GM19025 (cell line): ENCODE results near the gene RUNX1.
"Not testable (repeated sequence)": the region's sequence is repeated elsewhere in the genome, so short reads cannot be mapped to it uniquely, and the experiment has no call there.

Source experiments
- ATAC-seq: cut with Tn5 transposase; IDR thresholded peaks from one replicate; pipeline ENCODE4 v1.9.1; 2021; ENCODE audit warnings: mild to moderate bottlenecking, low read depth, moderate library complexity; ENCODE audit not compliant: unreplicated experiment

Gene RUNX1

DNA sequence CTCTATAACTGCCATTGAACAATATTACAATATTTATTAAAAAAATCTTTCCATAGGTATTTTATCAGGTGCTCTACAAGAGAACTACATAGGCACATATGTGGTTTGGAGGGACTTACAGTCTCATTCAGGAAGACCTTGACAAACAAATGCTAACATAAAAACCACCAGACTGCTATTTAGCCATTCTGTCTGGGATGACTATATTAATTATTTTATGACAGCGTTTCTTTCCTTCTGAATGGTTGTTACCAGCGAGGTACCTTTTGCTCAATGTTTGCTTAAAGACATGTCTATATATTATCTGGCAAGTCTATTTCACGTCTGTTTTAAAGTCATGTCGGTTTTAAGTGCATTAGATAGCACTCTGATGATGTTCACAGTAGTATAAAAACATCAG lies 69.7 kb downstream of the RUNX1 start:
- ATAC-seq = no peak

DNA sequence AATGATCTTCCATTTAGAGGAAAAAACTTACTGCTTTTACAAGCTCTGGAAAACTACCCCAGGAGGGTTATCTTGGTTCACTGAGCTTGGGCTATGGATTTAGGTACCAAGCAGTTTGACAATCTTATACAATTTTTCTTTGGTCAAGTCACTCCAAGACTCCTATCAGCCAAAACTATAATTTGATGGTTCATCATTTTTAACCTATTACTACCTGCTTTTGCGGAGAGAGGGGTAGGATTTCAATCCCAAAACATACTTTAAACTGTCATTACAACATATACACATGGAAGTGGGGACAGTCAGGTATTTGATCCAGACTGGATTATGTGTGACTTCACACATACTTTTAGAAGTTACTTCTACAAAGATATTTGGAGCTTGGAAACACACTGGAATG lies 71.8 kb downstream of the RUNX1 start:
- ATAC-seq = no peak

GRCh38 chr21:34974162-34974981 lies 74.7 kb downstream of the RUNX1 start:
- peak; percentile 90 for ATAC-seq

DNA sequence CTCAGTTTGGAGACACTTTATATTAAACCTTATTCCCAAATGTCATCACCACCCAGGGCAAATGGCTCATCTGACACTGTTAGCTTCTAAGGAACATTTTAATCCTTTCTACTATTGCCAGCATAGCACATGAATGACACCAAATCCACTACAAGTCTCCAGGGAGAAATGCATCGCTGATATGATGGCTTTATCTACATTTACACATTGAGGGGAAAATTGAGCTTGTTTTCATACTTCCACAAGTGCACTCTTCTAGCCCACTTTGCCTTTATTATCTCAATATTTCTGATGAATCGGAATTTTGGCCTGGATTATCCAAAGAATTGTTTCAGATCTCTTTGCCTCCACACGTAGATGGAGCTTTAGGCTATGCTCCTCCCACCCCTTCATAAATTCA lies 75.4 kb downstream of the RUNX1 start:
- no peak for ATAC-seq

DNA sequence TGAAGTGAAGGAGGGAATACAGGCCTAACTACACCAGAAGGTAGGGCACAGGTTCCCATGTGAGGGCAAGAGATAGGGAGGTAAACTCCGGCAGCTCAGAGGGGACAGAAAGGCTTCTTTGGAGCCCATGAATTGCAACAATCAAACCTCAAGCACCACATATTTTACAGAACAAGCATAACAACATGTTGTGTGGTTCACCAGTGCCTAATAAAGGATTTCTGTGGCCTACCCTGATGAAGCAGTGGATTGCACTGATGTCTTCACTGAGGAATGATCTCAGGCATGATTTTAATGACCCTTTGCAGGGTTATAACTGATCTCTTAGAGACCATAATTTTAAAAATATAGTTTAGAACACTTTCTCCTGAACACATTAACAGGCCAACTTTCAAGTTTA lies 77.4 kb downstream of the RUNX1 start:
- ATAC-seq = no peak

DNA sequence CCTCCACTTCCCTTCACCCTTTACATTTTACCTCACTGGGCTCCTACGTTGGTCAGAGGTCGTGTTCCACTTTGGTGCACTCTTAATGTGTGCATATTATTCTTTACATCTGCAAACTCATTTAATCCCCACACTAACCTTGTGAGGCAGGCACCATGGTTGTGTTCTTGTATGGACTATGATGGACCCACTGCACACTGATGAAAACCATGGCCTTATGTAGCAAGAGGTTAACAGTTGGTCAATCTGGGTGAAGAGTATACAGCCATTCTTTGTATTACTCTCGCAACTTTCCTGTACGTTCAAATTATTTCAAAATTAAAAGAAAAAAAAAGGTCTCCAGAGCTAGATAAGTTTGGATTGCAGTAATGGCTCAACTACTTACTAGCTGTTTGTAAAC lies 78.5 kb downstream of the RUNX1 start:
- ATAC-seq = no peak

DNA sequence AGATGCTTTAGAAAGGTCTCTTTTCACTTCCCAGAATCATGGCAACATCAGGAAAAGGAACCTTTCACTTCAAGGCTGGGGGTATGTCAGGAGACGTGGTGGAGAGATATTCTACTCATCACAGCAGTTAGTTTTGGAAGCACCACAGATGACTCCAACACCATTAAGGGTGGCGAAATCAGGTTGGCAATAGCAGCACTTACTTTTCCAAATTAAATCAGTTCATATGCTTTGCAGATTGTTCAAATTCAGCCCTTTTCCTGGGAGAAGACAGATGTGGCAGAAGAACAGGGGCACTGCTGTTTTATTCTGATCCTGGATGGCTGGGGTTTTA lies 79.0 kb downstream of the RUNX1 start:
- ATAC-seq = no peak

GRCh38 chr21:34969423-34970166 lies 79.5 kb downstream of the RUNX1 start:
- ATAC-seq = no peak

GRCh38 chr21:34968414-34969333 lies 80.4 kb downstream of the RUNX1 start:
- no peak for ATAC-seq

GRCh38 chr21:34967509-34968289 lies 81.4 kb downstream of the RUNX1 start:
- no peak for ATAC-seq

DNA sequence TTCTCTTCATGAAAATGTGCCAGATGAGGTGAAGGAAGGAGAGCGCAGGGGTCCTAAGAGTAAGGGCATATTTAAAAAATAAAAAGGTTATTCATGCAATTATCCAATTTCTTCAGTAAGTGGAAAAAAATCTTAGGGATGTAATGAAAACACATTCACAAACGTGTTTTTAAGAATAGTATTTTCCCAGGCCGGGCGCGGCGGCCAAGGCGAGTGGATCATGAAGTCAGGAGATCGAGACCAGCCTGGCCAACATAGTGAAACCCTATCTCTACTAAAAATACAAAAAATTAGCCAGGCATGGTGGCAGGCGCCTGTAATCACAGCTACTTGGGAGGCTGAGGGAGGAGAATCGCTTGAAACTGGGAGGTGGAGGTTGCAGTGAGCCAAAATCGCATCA lies 82.2 kb downstream of the RUNX1 start:
- not testable (repeated sequence) for ATAC-seq

GRCh38 chr21:34965200-34966174 lies 83.6 kb downstream of the RUNX1 start:
- ATAC-seq = no peak

- no peak for ATAC-seq
Observed at GRCh38 chr21:34962586-34963222, 86.4 kb downstream of the RUNX1 start.

GRCh38 chr21:34962136-34962535 lies 87.0 kb downstream of the RUNX1 start:
- no peak for ATAC-seq

GRCh38 chr21:34960687-34961086 lies 88.4 kb downstream of the RUNX1 start:
- no peak for ATAC-seq

DNA sequence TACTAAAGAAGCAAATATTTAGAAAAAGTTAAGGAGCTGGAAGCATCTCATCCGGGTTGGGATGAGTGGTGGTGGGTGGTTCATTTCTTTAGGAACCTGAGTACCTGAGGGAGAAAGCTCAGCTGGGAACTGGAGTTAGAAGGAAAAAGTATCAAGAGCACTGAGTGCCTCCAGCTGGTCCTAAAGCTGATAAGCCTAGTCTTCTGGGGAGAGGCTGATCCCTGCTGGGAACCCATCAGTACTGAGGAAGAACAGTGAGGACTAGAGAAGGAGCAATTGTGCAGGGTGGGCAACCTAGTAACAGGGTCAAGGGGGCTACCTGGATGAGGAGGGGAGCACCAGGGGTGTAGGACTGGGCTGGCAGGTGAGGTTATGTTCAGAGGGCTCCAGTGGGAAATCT lies 89.5 kb downstream of the RUNX1 start:
- ATAC-seq = no peak

DNA sequence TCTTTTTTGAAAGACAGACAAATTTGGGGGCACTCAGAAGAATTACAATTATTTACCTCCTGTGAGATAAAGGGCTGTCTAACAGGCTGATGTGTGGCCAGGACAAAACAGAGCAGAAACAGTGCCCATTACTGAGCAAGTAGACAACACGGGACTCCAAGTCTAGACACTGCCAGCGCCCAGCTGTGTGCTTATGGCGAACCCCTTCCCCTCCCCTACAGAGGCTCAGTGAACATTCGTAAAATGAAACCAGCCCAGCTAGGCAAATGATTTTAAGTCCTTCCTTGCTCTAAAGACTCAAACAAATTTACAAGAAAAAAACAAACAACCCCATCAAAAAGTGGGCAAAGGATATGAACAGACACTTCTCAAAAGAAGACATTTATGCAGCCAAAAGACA lies 91.1 kb downstream of the RUNX1 start:
- no peak for ATAC-seq

GRCh38 chr21:34956416-34957316 lies 92.4 kb downstream of the RUNX1 start:
- ATAC-seq = no peak
